Measurements from ENCODE around the gene TMEM88.
A peak's percentile ranks its signal among the peaks of the same experiment; 100 is the strongest.
"Not testable (repeated sequence)": the region's sequence is repeated elsewhere in the genome, so short reads cannot be mapped to it uniquely, and the experiment has no call there.

TMEM88 gene

GRCh38 chr17:7856011-7856810 is 1.3 kb downstream of the TMEM88 start:
- DNase-seq (ENCODE audit: low spot score) = peak; percentile 34

- DNase-seq (ENCODE audit: low spot score) = peak; percentile 94
These were observed 2.2 kb downstream of the TMEM88 start, which contains the start of gene NAA38 for GRCh38 chr17:7856811-7857712. Gene NAA38 (minus strand): TSS chr17:7857559. CDS start chr17:7857463, 96 bp downstream.

DNA sequence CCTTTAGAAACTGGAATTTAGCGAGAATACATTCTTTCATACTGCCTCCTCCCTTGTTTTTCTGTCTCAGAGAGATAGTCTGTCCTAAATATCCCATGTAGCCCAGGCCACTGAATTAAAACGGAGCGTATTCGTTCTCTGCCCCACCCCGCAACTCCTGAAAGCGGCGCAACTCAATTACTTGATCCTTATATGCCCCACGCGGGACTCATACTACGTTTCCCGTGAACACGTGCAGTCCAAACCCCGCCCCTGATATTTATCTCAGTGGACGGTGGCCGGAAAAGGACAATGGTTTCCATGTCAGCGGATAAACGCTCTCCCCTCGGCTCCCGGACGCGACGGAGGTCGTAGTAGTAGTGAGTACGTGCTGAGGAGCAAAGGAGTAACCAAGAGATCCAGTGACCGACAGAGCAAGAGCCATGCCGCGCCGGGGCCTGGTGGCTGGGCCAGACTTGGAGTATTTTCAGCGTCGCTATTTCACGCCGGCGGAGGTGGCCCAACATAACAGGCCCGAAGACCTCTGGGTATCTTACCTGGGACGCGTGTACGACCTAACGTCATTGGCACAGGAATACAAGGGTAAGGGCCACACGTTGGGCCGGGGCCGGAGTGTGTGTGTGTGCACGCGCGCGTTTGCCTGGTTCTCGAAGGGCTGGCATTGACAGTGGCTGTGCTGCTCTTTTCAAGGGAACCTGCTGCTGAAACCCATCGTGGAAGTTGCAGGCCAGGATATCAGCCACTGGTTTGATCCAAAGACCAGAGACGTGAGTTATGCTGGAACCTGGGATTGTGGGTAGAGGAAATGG is 3.1 kb downstream of the TMEM88 start, which contains the start of gene CYB5D1:
Gene CYB5D1 (plus strand): TSS at position 291 of the 809 bp plus-strand sequence. CDS start 132 bp downstream, at position 423.
- DNase-seq (ENCODE audit: low spot score) = peak; percentile 96

DNA sequence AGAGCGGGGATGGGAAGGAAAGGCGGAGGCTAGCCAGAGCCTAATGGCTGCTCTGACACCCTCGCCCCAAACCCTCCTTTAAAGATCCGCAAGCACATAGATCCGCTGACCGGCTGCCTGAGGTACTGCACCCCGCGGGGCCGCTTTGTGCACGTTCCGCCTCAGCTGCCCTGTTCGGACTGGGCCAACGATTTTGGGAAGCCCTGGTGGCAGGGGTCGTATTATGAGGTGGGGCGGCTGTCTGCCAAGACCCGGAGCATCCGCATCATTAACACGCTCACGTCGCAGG is 3.6 kb downstream of the TMEM88 start:
- peak; percentile 51 for DNase-seq (ENCODE audit: low spot score)

- no peak for DNase-seq (ENCODE audit: low spot score)
These were observed 4.2 kb downstream of the TMEM88 start for GRCh38 chr17:7859028-7859427.

DNA sequence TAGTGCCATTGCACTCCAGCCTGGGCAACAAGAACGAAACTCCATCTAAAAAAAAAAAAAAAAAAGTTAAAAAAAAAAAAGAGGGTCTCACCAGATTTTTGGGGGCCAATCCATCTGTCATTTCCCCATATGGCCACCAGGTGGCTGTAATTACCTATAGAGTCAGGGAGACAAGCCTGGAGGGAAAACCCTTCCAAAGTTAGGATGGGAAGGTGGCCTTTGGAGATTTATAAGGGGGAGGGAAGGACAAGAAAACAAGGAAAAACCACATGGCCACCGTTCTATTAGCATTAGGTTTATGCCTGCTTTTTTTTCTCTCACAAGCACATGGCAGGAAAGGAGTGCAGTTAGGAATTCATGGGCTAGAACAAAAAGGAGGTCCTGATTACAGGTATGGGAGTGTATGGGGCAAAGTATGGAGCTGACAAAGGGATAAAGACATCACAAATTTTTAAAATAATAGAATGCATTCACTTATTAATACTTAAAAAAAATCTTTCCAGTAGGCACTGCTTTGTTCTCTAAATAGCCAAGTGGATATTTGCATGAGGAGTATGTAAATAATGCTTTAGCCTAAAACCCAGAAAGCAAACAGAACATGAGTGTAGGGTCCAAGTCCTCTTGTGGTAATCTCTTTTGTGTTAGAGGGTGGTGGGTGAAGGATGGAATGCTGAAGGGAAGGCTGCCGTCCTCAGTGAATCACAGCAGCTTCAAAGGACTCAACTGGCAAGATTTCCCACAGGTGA is 8.0 kb downstream of the TMEM88 start:
- peak; percentile 79 for DNase-seq (ENCODE audit: low spot score)

DNA sequence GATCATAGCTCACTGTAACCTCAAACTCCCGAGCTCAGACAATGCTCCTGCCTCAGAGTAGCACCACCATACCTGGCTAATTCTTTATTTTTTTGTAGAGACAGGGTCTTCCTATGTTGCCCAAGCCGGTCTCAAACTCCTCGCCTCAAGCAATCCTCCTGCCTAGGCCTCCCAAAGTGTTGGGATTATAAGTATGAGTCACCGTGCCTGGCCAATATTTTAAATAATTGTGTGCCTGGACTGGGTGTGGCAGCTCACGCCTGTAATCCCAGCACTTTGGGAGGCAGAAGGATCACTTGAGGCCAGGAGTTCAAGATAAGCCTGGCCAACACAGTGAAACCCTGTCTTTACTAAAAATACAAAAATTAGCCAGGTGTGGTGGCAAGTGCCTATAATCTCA is 9.5 kb downstream of the TMEM88 start:
- DNase-seq (ENCODE audit: low spot score) = not testable (repeated sequence)

DNA sequence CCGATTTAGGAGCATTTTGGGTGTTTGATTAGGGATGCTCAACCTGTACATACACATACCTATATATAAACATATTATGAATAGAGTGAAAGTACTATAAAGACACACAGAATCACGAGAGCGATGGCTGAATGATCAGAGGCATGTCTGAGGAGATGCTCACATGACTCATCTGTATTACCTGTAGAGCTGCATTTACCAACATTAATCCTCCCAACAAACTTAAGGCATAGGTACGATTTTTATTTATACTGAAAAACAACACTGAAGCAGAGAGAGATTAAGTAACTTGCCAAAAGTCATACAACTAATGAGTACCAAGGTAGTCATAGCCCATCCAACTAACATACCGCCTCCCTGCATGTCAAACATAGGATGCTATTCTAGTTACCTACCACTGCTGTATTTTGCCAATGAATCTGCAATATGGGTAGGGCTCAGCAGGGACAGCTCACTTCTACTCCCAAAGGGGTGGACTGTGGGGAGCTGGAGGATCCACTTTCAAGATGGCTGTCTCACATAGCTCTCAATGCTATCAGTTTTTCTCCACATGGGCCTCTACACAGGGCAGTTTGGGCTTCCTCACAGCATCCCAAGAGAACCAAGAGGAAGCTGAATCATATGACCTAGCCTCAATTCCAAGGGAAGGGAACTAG is 10.3 kb downstream of the TMEM88 start:
- DNase-seq (ENCODE audit: low spot score) = no peak

- DNase-seq (ENCODE audit: low spot score) = no peak
These were observed 13.0 kb downstream of the TMEM88 start for GRCh38 chr17:7867881-7868329.

- DNase-seq (ENCODE audit: low spot score) = no peak
These were observed 18.2 kb downstream of the TMEM88 start for GRCh38 chr17:7873051-7873450.

DNA sequence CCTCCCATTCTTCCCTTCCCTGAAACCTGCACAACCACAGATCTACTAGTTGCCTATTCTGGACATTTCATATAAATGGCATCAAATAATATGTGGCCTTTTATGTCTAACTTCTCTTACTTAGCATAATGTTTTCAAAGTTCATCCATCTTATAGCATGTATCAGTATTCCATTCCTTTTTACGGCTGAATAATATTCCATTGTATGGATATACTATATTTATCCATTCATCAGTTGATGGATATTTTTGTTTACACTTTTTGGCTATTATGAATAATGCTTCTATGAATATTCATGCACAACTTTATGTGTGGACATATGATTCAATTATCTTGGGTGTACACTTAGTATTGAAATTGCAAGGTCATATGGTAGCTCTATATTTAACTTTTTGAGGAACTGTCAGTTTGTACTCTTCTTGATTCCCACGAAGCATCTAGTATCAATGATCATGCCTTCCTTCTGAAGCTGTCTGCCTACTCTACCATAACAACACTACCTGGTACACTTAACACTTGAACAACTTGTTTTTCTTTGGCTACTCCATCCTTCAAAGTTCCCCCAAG is 21.0 kb downstream of the TMEM88 start:
- no peak for DNase-seq (ENCODE audit: low spot score)

DNA sequence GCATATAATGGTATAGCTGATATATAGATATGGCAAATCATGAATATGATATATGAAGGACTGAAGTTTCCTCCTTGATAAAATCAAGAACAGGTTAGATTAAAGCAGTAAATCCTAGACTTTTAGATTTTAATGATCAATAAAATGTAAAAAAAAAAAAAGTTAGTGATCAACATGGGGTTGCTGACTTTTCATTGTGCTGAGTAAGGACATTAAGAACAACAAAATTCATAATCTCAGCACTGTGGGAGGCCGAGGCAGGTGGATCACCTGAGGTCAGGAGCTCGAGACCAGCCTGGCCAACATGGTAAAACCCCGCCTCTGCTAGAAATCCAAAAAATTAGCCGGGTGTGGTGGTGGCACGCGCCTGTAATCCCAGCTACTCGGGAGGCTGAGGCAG is 23.4 kb downstream of the TMEM88 start:
- no peak for DNase-seq (ENCODE audit: low spot score)

- no peak for DNase-seq (ENCODE audit: low spot score)
These were observed 25.4 kb downstream of the TMEM88 start for GRCh38 chr17:7880076-7880868.

GRCh38 chr17:7881276-7882054 is 26.6 kb downstream of the TMEM88 start:
- no peak for DNase-seq (ENCODE audit: low spot score)

DNA sequence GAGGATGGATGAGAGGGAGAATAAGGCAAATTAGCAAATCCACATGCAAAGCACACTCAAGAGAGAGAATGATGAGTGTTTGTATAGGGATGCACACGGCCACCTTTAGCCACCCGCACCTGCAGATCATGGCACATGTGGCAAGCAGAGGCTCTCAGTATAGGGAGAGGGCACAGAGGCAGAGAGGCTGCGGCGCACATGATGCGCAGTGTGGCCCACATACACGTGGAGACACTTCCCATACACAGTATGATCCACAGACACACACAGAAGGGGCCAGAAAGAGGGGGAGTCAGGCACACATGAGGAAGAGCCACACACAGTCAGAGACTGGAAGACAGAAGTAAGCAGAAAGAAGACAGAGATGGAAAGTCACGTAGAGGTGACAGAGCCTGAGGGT is 27.2 kb downstream of the TMEM88 start:
- DNase-seq (ENCODE audit: low spot score) = no peak

DNA sequence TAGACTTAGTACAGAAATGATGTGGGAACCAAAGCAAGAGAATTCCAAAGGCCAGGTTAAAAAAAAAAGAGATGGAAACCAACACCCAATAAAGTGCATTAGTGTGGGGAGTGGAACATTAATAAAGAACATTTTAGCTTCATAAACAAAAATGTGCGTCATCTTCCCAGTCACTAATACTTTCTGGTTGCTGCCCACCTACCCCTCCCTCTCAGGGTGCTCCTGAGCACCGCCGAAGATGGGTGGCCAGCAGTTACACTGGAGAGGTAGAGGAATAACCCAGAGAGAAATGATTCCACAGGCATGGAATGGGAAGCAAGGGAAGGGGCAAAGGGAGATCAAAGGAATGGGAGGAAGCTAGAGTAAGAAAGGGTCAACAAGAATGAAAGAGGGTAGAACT is 27.8 kb downstream of the TMEM88 start:
- no peak for DNase-seq (ENCODE audit: low spot score)

GRCh38 chr17:7883781-7884386 is 29.0 kb downstream of the TMEM88 start:
- DNase-seq (ENCODE audit: low spot score) = no peak

GRCh38 chr17:7884581-7885366 is 29.9 kb downstream of the TMEM88 start:
- no peak for DNase-seq (ENCODE audit: low spot score)

Data from hematopoietic multipotent progenitor cell treated with erythropoietin and hydrocortisone succinate and interleukin-3 and kit ligand, for 17 days (in vitro differentiated cells).